Measurements from ENCODE around the gene GRAMD2B.
"Not testable (repeated sequence)": the region's sequence is repeated elsewhere in the genome, so short reads cannot be mapped to it uniquely, and the experiment has no call there.

The GRAMD2B gene, protein sequence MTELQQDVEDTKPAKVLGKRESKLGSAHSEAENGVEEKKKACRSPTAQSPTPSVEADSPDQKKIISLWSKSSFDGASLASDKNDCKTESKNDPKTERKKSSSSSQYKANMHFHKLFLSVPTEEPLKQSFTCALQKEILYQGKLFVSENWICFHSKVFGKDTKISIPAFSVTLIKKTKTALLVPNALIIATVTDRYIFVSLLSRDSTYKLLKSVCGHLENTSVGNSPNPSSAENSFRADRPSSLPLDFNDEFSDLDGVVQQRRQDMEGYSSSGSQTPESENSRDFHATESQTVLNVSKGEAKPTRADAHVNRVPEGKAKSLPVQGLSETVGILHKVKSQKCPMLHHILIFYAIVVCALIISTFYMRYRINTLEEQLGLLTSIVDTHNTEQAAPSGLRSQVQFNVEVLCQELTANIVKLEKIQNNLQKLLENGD

DNA sequence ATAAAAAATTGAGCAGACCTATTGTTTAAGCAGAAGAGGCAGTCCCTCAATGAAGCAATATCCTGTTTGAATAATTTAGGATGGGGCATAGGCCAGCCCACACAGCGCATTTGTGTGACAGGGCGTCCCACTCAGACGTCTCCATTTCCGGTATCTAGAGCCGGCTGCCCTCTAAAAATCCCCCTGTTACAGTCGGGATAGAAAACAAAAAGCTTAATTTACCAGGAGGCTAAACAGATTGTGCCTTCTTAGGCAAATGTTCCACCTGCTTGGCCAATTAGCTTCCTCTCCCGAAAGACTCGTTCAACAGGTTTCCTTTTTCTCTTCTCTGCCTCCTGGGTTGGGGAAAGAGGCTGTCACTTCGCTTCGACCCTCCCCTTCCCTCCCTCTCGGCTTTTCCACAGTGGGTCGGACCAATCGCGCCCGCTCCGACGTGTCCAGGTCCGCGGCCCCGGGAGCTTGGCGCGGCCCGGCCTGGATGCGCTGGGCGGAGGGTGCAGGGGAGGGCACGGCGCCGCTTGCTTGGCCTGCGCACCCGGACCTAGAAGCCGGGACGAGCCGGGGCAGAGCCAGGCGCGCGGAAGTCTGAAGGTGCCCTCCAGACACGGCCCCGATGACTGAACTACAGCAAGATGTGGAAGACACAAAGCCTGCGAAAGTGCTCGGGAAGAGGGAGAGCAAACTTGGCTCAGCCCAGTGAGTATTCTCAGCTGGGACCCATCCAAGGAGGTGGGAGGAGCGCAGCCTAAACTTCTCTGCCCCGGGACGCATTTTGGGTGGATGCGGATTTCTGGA lies at the start of gene GRAMD2B:
GRAMD2B (plus strand) TSS at position 416 of the 795 bp plus-strand sequence; CDS start at position 614, 198 bp downstream.
- DNase-seq (ENCODE audit: low read depth): peak; percentile 43

DNA sequence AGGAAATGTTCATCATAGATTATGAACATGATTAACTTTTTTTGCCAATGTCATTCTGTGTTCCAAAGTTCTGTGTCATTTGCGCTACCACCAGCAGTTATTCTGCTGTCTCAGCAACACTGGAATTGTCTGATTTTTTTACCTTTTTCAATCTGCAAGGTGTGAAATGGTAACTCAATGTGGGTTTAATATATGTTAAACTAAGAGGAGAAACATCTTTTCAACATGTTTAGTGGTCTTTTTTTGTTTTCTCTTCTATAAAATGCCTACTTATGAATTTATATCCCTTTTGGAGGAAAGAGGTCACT lies 49.1 kb upstream of the GRAMD2B start:
- DNase-seq (ENCODE audit: low read depth): no peak

DNA sequence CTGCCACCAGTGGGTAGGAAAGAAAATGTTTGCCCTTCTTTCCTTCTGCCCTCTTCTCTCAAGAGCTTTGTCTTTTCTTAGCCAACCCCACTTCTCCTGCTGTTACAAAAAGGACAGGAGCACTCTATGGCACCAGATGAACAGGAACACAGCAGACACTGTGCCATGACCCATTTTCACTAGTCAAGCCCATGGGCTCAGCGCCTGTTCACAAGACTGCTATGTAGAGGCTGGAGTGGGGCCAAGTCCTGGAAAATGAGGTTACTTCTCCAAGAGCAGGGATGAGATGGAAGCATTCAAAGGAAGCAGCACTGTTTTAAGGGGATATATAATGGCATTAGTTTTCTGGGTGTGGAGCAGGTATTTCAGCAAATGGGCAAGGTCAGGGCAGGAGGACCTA lies 46.8 kb upstream of the GRAMD2B start:
- DNase-seq (ENCODE audit: low read depth): no peak

DNA sequence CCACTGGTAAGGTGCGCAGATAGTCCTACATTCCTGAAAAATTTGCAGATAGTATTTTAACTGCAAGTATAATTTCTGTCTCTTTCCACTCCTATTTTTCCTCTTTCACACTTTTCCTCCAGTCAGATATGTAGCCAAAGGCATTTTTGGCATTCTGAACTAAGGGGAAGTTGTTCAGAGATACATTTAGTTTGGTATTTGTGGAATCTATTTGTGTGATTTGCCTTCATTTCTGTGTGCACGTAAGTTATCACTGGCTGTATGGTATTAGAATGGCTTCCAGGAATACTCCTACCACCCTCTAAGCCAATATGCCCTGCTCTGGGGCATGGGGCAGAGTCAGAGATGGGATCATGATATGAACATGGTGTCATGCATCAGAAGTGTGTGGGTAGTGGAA lies 45.8 kb upstream of the GRAMD2B start:
- no peak for DNase-seq (ENCODE audit: low read depth)

DNA sequence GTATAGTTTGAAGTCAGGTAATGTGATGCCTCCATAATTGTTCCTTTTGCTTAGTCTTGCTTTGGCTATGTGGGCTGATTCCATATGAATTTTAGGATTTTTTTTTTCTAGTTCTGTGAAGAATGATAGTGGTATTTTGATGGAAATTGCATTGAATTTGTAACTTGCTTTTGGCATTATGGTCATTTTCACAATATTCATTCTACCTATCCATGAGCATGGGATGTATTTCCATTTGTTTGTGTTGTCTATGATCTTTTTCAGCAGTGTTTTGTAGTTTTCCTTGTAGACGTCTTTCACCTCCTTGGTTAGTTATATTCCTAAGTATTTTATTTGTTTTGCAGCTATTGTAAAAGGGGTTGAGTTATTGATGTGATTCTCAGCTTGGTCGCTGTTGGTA lies 42.9 kb upstream of the GRAMD2B start:
- DNase-seq (ENCODE audit: low read depth): not testable (repeated sequence)

GRCh38 chr5:126383246-126383645 lies 40.0 kb upstream of the GRAMD2B start:
- no peak for DNase-seq (ENCODE audit: low read depth)

DNA sequence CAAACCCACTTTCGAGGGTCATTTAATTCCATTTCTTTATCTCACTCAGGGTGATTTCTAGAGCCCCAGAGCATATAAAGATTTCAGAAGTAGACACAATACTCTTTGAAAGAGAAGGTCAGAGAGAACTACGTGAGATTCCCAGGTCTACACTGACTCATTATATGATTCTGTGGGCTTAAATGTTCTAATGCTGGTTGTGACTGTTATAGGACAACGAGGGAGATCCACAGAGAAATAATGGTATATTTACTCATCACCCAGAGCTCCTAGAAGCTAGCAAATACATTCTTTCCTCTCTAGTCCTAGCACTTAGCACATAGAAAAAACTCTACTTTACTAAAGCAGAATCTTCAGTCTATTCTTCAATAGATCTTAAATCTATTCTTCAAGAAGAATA lies 39.4 kb upstream of the GRAMD2B start:
- no peak for DNase-seq (ENCODE audit: low read depth)

- no peak for DNase-seq (ENCODE audit: low read depth)
Observed at GRCh38 chr5:126384985-126385384, 38.2 kb upstream of the GRAMD2B start.

GRCh38 chr5:126385524-126386502 lies 37.4 kb upstream of the GRAMD2B start:
- no peak for DNase-seq (ENCODE audit: low read depth)

DNA sequence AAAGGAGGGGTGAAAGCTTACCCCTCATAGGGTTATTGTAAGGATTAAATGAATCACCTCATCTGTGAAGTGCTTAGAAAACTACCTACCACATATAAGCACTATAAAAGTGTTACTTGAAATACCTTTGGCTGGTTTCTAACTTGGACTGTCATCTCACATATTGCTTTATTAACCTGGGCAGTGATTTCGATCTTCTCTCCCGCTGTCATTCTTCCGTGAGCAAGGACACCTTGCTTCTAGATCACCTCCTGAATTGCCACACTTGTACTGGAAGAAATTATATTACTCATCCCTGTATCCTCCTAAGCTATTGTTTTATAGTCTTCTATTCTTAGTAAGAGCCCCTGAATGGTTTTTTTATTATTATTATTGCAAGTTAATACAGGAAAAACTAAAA lies 34.0 kb upstream of the GRAMD2B start:
- DNase-seq (ENCODE audit: low read depth): no peak

- DNase-seq (ENCODE audit: low read depth): no peak
Observed at GRCh38 chr5:126390051-126390450, 33.2 kb upstream of the GRAMD2B start.

DNA sequence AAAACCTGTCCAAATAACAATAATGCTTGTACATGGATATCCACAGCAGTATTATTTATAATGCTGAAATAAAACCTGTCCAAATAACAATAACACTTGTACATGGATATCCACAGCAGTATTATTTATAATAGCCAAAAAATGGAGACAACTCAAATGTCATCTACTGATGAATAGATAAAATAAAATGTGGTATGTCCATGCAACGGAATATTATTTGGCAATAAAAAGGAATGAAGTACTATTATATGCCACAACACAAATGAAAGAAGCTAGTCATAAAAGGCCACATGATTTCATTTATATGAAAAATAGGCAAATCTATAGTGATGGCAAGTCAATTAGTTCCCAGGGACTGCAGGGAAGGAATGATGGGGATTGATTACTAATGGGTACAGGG lies 31.8 kb upstream of the GRAMD2B start:
- no peak for DNase-seq (ENCODE audit: low read depth)

GRCh38 chr5:126394211-126394788 lies 28.9 kb upstream of the GRAMD2B start:
- DNase-seq (ENCODE audit: low read depth): no peak

DNA sequence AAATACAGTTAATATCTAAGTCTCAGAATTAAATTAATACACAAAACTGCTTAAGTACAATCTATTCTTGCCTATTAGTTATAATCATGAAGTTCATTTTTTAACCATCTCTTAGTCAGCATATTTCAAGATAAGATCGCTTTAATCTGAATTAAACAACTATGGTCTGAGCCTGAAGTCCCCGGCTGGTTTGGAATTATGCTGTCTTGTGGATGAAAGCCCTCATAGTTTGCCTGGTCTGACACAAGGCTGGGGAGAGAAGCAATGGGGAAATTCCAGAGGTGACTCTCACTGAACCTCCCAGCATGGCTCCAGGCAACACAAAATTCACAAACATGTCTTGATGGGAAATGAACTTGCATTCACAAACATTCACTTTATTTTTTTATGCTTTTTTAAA lies 28.0 kb upstream of the GRAMD2B start:
- no peak for DNase-seq (ENCODE audit: low read depth)

GRCh38 chr5:126395605-126396004 lies 27.6 kb upstream of the GRAMD2B start:
- DNase-seq (ENCODE audit: low read depth): no peak

DNA sequence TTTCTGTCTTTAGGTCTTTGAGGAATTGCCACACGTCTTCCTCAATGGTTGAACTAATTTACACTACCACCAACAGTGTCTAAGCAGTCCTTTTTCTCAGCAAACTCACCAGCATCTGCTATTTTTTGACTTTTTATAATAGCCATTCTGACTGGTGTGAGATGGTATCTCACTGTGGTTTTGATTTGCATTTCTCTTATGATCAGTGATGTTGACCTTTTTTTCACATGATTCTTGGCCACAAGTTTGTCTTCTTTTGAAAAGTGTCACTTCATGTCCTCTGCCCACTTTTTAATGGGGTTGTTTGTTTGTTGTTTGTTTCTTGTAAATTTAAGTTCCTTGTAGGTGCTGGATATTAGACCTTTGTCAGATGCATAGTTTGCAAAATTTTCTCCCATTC lies 26.5 kb upstream of the GRAMD2B start:
- DNase-seq (ENCODE audit: low read depth): not testable (repeated sequence)

DNA sequence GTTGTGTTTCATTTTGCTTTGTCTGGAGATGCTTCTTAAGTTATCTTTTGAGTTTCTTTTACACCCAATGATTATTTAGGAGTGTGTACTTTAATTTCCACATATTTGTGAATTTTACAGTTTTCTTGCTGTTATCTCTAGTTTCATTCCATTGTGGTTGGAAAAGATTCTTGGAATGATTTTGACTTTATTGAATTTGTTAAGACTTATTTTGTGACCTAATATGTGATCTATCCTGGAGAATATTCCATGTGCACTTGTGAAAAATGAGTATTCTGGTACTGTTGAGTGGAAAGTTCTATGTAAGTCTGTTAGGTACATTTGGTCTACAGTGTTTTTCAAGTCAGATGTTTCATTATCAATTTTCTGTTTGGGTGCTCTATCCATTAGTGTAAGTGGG lies 24.4 kb upstream of the GRAMD2B start:
- DNase-seq (ENCODE audit: low read depth): no peak

GRCh38 chr5:126400621-126401251 lies 22.5 kb upstream of the GRAMD2B start:
- no peak for DNase-seq (ENCODE audit: low read depth)

- DNase-seq (ENCODE audit: low read depth): no peak
Observed at GRCh38 chr5:126402621-126403555, 20.3 kb upstream of the GRAMD2B start.

DNA sequence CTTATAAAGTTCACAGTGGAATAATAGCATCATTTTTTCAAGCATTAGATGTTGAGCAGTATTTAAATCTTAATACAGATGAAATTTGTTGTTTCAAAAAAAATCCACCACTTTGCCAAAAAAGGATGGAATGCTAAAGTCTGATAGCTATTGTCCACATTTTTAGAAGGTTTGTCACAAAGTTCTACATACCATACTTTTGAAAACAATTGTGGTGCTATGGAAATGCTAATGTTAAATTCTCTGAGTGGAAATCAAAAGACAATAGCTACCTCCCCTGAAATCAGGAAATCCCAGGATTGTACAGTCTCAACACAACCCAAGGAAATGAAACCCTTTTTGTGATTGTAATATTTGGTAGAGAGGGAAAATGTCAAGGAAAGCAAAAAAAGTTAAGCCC lies 19.3 kb upstream of the GRAMD2B start:
- no peak for DNase-seq (ENCODE audit: low read depth)
